ENCODE measurements around the gene SRRM4.
"Not testable (repeated sequence)": the region's sequence is repeated elsewhere in the genome, so short reads cannot be mapped to it uniquely, and the experiment has no call there.

The SRRM4 gene

GRCh38 chr12:118981285-118982211 lies at the start of gene SRRM4:
Gene SRRM4, plus strand, starts transcription at chr12:118981541. Its CDS starts 342 bp downstream, at chr12:118981883.
- DNase-seq: peak; percentile 85

- DNase-seq: no peak
These were observed 35.1 kb upstream of the SRRM4 start for GRCh38 chr12:118946256-118946655.

GRCh38 chr12:118958520-118958919 lies 22.8 kb upstream of the SRRM4 start:
- no peak for DNase-seq

- no peak for DNase-seq
These were observed 22.0 kb upstream of the SRRM4 start for GRCh38 chr12:118959348-118959747.

- DNase-seq: no peak
These were observed 21.3 kb upstream of the SRRM4 start for GRCh38 chr12:118959985-118960560.

GRCh38 chr12:118960865-118961264 lies 20.5 kb upstream of the SRRM4 start:
- no peak for DNase-seq

- no peak for DNase-seq
These were observed 16.4 kb upstream of the SRRM4 start for GRCh38 chr12:118964988-118965387.

GRCh38 chr12:118970856-118971255 lies 10.5 kb upstream of the SRRM4 start:
- DNase-seq: no peak

- DNase-seq: no peak
These were observed 8.4 kb upstream of the SRRM4 start for GRCh38 chr12:118972982-118973381.

GRCh38 chr12:118979763-118980406 lies 1.5 kb upstream of the SRRM4 start:
- DNase-seq: peak; percentile 80

- peak; percentile 21 for DNase-seq
These were observed 830 bp upstream of the SRRM4 start for GRCh38 chr12:118980407-118981014.

- no peak for DNase-seq
These were observed 961 bp downstream of the SRRM4 start for GRCh38 chr12:118982302-118982701.

GRCh38 chr12:118982984-118983761 lies 1.8 kb downstream of the SRRM4 start:
- no peak for DNase-seq

GRCh38 chr12:118984161-118984943 lies 3.0 kb downstream of the SRRM4 start:
- DNase-seq: no peak

GRCh38 chr12:118986050-118986449 lies 4.7 kb downstream of the SRRM4 start:
- DNase-seq: no peak

- no peak for DNase-seq
These were observed 17.8 kb downstream of the SRRM4 start for GRCh38 chr12:118999107-118999506.

GRCh38 chr12:119005085-119005484 lies 23.7 kb downstream of the SRRM4 start:
- DNase-seq: no peak

GRCh38 chr12:119005913-119006312 lies 24.6 kb downstream of the SRRM4 start:
- no peak for DNase-seq

- no peak for DNase-seq
These were observed 25.4 kb downstream of the SRRM4 start for GRCh38 chr12:119006746-119007145.

- DNase-seq: not testable (repeated sequence)
These were observed 26.9 kb downstream of the SRRM4 start for GRCh38 chr12:119008273-119008672.

- peak; percentile 61 for DNase-seq
These were observed 27.4 kb downstream of the SRRM4 start for GRCh38 chr12:119008691-119009221.
